Smooth muscle cell of the coronary artery (primary cell): Measurements from ENCODE around the gene MYH4. TPM values are rescaled to one million over a fixed set of nuclear protein-coding genes. Genes with fewer than 3 reads are reported as not detected.

Experiments
- total RNA-seq: library from RNA; depleted of rRNA; stranded (reverse); fragments of >200 nt; gene quantifications from 2 replicates; pipeline ENCODE4 v1.2.3, GENCODE V29; 2014; ENCODE audit warnings: low replicate concordance

The MYH4 gene
- total RNA-seq, result not detected in 2 replicates

GRCh38 chr17:10469459-10469858, at the start of gene MYH4:
Gene MYH4 (minus strand): TSS chr17:10469559. CDS start chr17:10466745, 2,814 bp downstream.

GRCh38 chr17:10518271-10519037, 49.1 kb upstream of the MYH4 start, which contains the start of gene MYH1:
Gene MYH1 (minus strand): TSS chr17:10518542. CDS start chr17:10516642, 1,900 bp downstream.

GRCh38 chr17:10421900-10422542, 47.3 kb downstream of the MYH4 start, which contains the start of gene MYH8:
Gene MYH8 (minus strand): TSS chr17:10421950. CDS start chr17:10420227, 1,723 bp downstream.

Other genes starting within 250 kb of the MYH4 start
- not detected in 2 replicates for gene MYH13, start 96.6 kb downstream of the MYH4 start, total RNA-seq
- not detected in 2 replicates for gene MYH8, start 47.6 kb downstream of the MYH4 start, total RNA-seq
- not detected in 2 replicates for gene MYH1, start 49.0 kb upstream of the MYH4 start, total RNA-seq
- not detected in 2 replicates for gene MYH2, start 80.1 kb upstream of the MYH4 start, total RNA-seq
- gene MYH3, start 187.8 kb upstream of the MYH4 start, total RNA-seq, result 0.30 and 0.59 TPM in 2 replicates
- 9.8 and 41.6 TPM in 2 replicates for gene SCO1, start 228.0 kb upstream of the MYH4 start, total RNA-seq
- 9.2 and 13.4 TPM in 2 replicates for gene ADPRM, start 228.0 kb upstream of the MYH4 start, total RNA-seq